ENCODE measurements around the gene COA8. TPM values are rescaled to one million over a fixed set of nuclear protein-coding genes. Genes with fewer than 3 reads are reported as not detected.

COA8 gene
- total RNA-seq, 4 donors from 2014 or later, result 26.8 to 46.1 (median 37.6) TPM

- Histone ChIP-seq H3K36me3 (peaks cover 0 to 51% (median 26%) of the 10 kb centered on the region in 4 donors), H3K27ac (replicated peaks in 1 of 4) (peak overlapping the region; percentile 88 to 97 (median 94)), H3K27me3 (no peaks in the 10 kb centered on the region), H3K4me3 (peak overlapping the region in 3 of 4 donors; percentile 72 to 99 (median 99)), H3K4me1 (peaks cover 50 to 91% (median 87%) of the 10 kb centered on the region in 4 donors), H3K9me3 (no peaks in the 10 kb centered on the region)
- no peak for DNase-seq (ENCODE audit: extremely low spot score)
- WGBS, result 61% methylated on average over 7 of the region's 7 CpGs
- TF ChIP-seq EP300 (IDR thresholded peaks at IDR 0.05) (no peak), POLR2AphosphoS5 (IDR thresholded peaks at IDR 0.05) (no peak), POLR2A (IDR thresholded peaks at IDR 0.05; ENCODE audit: low read depth) (no peak), CTCF (IDR thresholded peaks at IDR 0.05) (no peak)
- intact Hi-C loops (cut with DNase I), result no loop called here
Observed at GRCh38 chr14:103530390-103530789, 32.4 kb upstream of the COA8 start.

- intact Hi-C loops (cut with DNase I), result no loop called here
- H3K27ac ChIP-seq (replicated peaks in 1 of 4), result peak overlapping the region; percentile 93 to 97 (median 94)
- no peak overlapping the region for H3K4me3 ChIP-seq
- H3K9me3 ChIP-seq, result no peaks in the 10 kb centered on the region
- H3K4me1 ChIP-seq, result peaks cover 46 to 95% (median 91%) of the 10 kb centered on the region in 4 donors
- DNase-seq (ENCODE audit: extremely low spot score), result no peak
- 91% methylated on average over 7 of the region's 11 CpGs for WGBS
- TF ChIP-seq EP300 (IDR thresholded peaks at IDR 0.05), result no peak
- TF ChIP-seq POLR2A (IDR thresholded peaks at IDR 0.05; ENCODE audit: low read depth), result no peak
- no peak for TF ChIP-seq CTCF (IDR thresholded peaks at IDR 0.05)
- no peak for TF ChIP-seq POLR2AphosphoS5 (IDR thresholded peaks at IDR 0.05)
- no peaks in the 10 kb centered on the region for H3K27me3 ChIP-seq
- H3K36me3 ChIP-seq, result peaks cover 0 to 52% (median 27%) of the 10 kb centered on the region in 4 donors
Observed at GRCh38 chr14:103530831-103531230, 31.9 kb upstream of the COA8 start.

- Histone ChIP-seq H3K27ac (replicated peaks in 1 of 4) (peak overlapping the region; percentile 93 to 97 (median 94)), H3K27me3 (no peaks in the 10 kb centered on the region), H3K36me3 (peaks cover 0 to 55% (median 27%) of the 10 kb centered on the region in 4 donors), H3K4me3 (no peak overlapping the region), H3K4me1 (peaks cover 40 to 97% (median 93%) of the 10 kb centered on the region in 4 donors), H3K9me3 (no peaks in the 10 kb centered on the region)
- no peak for DNase-seq (ENCODE audit: extremely low spot score)
- WGBS, result 82% methylated on average over 12 of the region's 15 CpGs
- intact Hi-C loops (cut with DNase I), result no loop called here
- TF ChIP-seq EP300 (IDR thresholded peaks at IDR 0.05) (no peak), CTCF (IDR thresholded peaks at IDR 0.05) (no peak), POLR2A (IDR thresholded peaks at IDR 0.05; ENCODE audit: low read depth) (no peak), POLR2AphosphoS5 (IDR thresholded peaks at IDR 0.05) (no peak)
Observed at GRCh38 chr14:103531421-103532215, 31.1 kb upstream of the COA8 start.

GRCh38 chr14:103532216-103533136 lies 30.3 kb upstream of the COA8 start:
- WGBS, result 80% methylated on average over 3 of the region's 32 CpGs

More at GRCh38 chr14:103532216-103533136, 30.3 kb upstream of the COA8 start:
- intact Hi-C loops (cut with DNase I), result no loop called here
- Histone ChIP-seq H3K4me1 (peaks cover 39 to 98% (median 94%) of the 10 kb centered on the region in 4 donors), H3K4me3 (peak overlapping the region; percentile 43 to 50 (median 47)), H3K9me3 (no peaks in the 10 kb centered on the region), H3K27me3 (no peaks in the 10 kb centered on the region), H3K27ac (replicated peaks in 1 of 4) (peak overlapping the region; percentile 93 to 97 (median 94)), H3K36me3 (peaks cover 0 to 58% (median 27%) of the 10 kb centered on the region in 4 donors)
- DNase-seq (ENCODE audit: extremely low spot score), result no peak
- TF ChIP-seq POLR2AphosphoS5 (IDR thresholded peaks at IDR 0.05) (no peak), CTCF (IDR thresholded peaks at IDR 0.05) (no peak), EP300 (IDR thresholded peaks at IDR 0.05) (no peak), POLR2A (IDR thresholded peaks at IDR 0.05; ENCODE audit: low read depth) (no peak)
